ENCODE data around the gene OLIG1.

OLIG1 gene

DNA sequence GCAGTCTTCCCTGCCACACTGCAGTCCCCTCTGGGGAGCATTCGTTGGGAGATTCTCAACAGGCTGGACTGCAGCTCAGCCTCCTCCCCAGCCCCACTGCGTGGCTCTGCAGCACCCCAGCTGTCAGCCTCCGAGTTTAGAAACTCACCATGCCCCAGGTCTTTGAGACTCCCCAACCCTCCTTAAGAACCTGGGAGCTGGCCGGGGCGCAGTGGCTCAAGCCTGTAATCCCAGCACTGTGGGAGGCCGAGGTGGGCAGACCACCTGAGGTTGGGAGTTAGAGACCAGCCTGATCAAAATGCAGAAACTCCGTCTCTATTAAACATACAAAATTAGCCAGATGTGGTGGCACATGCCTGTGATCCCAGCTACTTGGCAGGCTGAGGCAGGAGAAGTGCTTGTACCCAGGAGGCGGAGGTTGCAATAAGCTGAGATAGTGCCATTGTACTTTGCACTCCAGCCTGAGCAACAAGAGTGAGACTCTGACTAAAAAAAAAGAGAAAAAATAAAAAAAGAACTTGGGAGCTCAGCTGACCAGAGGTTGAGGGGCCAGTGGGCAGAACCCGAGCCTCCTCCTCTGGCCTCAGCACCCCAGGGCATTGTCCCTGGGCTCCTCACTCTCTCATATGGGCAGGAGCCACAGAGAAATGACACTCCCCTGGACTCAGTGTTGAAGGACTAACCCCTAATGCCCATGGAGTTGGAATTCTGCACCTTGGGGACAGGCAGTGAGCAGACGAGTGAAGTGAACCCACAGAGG, 38.6 kb upstream of the OLIG1 start:
- DNase-seq, result no peak

GRCh38 chr21:33032434-33033047, 37.4 kb upstream of the OLIG1 start:
- DNase-seq, result no peak

DNA sequence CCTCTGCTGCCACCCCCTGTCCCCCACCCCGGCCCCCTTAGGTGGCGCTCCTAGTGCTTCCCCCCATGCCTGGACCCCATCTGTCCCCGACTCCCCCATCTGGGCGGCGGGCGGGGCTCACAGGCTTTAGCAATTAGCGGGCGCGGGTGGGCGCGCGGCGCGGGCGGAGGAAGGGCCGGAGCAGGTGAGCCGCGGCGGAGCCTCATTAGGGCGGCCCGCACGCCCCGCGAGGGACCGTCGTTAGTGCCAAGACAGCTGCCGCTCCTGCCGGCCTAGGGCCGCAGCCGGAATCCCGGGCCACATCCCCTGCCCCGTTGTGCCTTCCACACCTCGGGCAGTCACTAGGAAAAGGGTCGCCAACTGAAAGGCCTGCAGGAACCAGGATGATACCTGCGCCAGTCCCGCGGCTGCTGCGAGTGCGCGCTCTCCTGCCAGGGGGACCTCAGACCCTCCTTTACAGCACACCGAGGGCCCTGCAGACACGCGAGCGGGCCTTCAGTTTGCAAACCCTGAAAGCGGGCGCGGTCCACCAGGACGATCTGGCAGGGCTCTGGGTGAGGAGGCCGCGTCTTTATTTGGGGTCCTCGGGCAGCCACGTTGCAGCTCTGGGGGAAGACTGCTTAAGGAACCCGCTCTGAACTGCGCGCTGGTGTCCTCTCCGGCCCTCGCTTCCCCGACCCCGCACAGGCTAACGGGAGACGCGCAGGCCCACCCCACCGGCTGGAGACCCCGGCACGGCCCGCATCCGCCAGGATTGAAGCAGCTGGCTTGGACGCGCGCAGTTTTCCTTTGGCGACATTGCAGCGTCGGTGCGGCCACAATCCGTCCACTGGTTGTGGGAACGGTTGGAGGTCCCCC, 36.6 kb upstream of the OLIG1 start:
- DNase-seq, result no peak

DNA sequence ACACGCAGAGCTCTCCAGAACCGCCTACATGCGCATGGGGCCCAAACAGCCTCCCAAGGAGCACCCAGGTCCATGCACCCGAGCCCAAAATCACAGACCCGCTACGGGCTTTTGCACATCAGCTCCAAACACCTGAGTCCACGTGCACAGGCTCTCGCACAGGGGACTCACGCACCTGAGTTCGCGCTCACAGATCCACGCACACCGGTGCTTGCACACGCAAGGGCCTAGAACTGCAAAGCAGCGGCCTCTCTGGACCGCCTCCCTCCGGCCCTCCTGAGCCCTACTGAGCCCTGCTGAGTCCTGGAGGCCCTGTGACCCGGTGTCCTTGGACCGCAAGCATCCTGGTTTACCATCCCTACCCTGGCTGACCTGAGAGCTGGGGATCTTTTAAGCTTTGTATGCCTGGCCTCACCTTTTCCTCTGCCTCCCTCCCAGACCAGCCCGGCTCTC, 36.0 kb upstream of the OLIG1 start:
- DNase-seq, result no peak

GRCh38 chr21:33035147-33035546, 34.8 kb upstream of the OLIG1 start:
- no peak for DNase-seq

- DNase-seq, result no peak
These were observed 33.3 kb upstream of the OLIG1 start for GRCh38 chr21:33036430-33037162.

GRCh38 chr21:33037501-33037900, 32.4 kb upstream of the OLIG1 start:
- no peak for DNase-seq

- no peak for DNase-seq
These were observed 30.4 kb upstream of the OLIG1 start for GRCh38 chr21:33039536-33039935.

GRCh38 chr21:33040215-33040614, 29.7 kb upstream of the OLIG1 start:
- DNase-seq, result no peak

DNA sequence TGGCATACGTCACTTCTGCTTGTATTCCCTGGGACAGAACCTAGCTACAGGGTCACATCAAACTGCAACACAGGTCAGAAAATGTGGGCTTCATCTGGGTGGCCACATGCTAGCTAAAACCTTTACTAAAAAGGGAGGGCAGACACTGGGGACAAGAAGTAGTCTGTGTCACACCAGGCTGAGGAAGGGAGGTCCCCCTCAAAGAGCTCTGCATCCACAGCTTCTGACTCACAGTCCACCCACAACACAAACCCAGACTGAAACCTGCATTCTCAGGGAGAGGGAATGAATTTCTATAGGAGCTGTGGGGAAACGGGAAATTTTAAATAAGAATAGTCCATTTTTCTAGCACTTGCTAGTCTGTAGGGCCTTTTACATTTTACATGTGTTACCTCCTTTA, 28.0 kb upstream of the OLIG1 start:
- no peak for DNase-seq

- DNase-seq, result no peak
These were observed 27.1 kb upstream of the OLIG1 start for GRCh38 chr21:33042812-33043211.

GRCh38 chr21:33046455-33046854, 23.5 kb upstream of the OLIG1 start:
- no peak for DNase-seq

GRCh38 chr21:33047231-33047630, 22.7 kb upstream of the OLIG1 start:
- no peak for DNase-seq

- DNase-seq, result no peak
These were observed 18.0 kb upstream of the OLIG1 start for GRCh38 chr21:33051925-33052324.

DNA sequence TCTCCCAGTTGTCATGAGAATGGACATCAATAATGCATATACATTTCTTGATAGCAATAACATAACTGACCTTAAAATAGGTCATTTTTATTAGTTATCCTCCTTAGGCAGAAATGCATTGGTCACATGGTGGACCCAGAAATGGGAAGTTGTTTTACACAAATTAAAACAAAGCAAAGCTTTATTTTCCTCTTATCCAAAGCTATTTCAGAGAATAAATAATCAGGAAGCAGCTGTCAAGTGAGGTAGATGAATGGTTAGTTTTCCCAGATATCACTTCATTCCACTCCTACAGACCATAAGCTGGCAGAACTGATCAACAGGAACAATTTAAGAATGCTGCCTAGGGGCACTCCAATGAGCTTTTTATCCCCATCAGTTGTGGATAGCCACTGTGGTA, 16.0 kb upstream of the OLIG1 start:
- no peak for DNase-seq

DNA sequence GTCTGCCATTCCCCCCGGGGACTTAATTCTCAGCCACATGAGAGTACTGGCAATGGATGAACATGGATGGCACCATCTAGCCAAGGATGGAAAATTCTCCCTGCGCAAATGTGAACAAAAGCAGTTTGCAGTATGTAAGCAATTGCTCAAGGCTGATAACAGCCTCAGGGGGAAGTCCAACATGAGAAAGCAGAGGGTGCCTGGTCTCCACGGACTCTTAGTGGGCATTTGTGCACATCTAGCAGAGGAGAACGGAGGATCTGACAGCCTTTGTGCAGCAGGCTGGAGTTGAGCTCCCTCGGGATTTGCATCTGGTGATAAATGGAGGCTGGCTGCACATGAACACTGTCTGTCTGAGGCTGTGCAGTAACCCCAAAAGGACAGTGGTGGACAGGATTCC, 13.9 kb upstream of the OLIG1 start:
- no peak for DNase-seq

- no peak for DNase-seq
These were observed 12.5 kb upstream of the OLIG1 start for GRCh38 chr21:33057385-33057940.

- DNase-seq, result no peak
These were observed 11.4 kb upstream of the OLIG1 start for GRCh38 chr21:33058527-33058926.

GRCh38 chr21:33058957-33059356, 11.0 kb upstream of the OLIG1 start:
- no peak for DNase-seq

- DNase-seq, result no peak
These were observed 10.5 kb upstream of the OLIG1 start for GRCh38 chr21:33059380-33059841.

- no peak for DNase-seq
These were observed 8.7 kb upstream of the OLIG1 start for GRCh38 chr21:33061233-33061632.

- DNase-seq, result no peak
These were observed 6.5 kb upstream of the OLIG1 start for GRCh38 chr21:33063375-33063883.

Measured in NCI-H2107 (cell line).